ENCODE data around the gene DCAF4.

- TF ChIP-seq POLR2AphosphoS5 (IDR thresholded peaks at IDR 0.05) (no peak), CTCF (IDR thresholded peaks at IDR 0.05) (no peak)
Measured at GRCh38 chr14:72904218-72904617, 22.0 kb upstream of the DCAF4 start.

All from gastroesophageal sphincter (tissue), 3 donors.